Measurements from ENCODE around the gene TRERF1.
A peak's percentile ranks its signal among the peaks of the same experiment; 100 is the strongest.
"Not testable (repeated sequence)": the region's sequence is repeated elsewhere in the genome, so short reads cannot be mapped to it uniquely, and the experiment has no call there.

Gene TRERF1

GRCh38 chr6:42336431-42336830 lies 115.3 kb downstream of the TRERF1 start:
- no peak for DNase-seq (ENCODE audit: low spot score)

GRCh38 chr6:42335896-42336295 lies 115.8 kb downstream of the TRERF1 start:
- no peak for DNase-seq (ENCODE audit: low spot score)

- DNase-seq (ENCODE audit: low spot score) = no peak
Measured at GRCh38 chr6:42334870-42335269, 116.9 kb downstream of the TRERF1 start.

- DNase-seq (ENCODE audit: low spot score) = no peak
Measured at GRCh38 chr6:42333612-42334011, 118.1 kb downstream of the TRERF1 start.

- DNase-seq (ENCODE audit: low spot score) = no peak
Measured at GRCh38 chr6:42332916-42333315, 118.8 kb downstream of the TRERF1 start.

GRCh38 chr6:42331019-42331418 lies 120.7 kb downstream of the TRERF1 start:
- DNase-seq (ENCODE audit: low spot score) = no peak

- no peak for DNase-seq (ENCODE audit: low spot score)
Measured at GRCh38 chr6:42326248-42326647, 125.5 kb downstream of the TRERF1 start.

- not testable (repeated sequence) for DNase-seq (ENCODE audit: low spot score)
Measured at GRCh38 chr6:42324656-42325324, 126.9 kb downstream of the TRERF1 start.

GRCh38 chr6:42322676-42323075 lies 129.1 kb downstream of the TRERF1 start:
- no peak for DNase-seq (ENCODE audit: low spot score)

GRCh38 chr6:42321976-42322375 lies 129.8 kb downstream of the TRERF1 start:
- no peak for DNase-seq (ENCODE audit: low spot score)

GRCh38 chr6:42320762-42321161 lies 131.0 kb downstream of the TRERF1 start:
- no peak for DNase-seq (ENCODE audit: low spot score)

- no peak for DNase-seq (ENCODE audit: low spot score)
Measured at GRCh38 chr6:42318480-42318879, 133.2 kb downstream of the TRERF1 start.

GRCh38 chr6:42316981-42317380 lies 134.7 kb downstream of the TRERF1 start:
- DNase-seq (ENCODE audit: low spot score) = no peak

- DNase-seq (ENCODE audit: low spot score) = peak; percentile 53
Measured at GRCh38 chr6:42315991-42316970, 135.4 kb downstream of the TRERF1 start.

- DNase-seq (ENCODE audit: low spot score) = no peak
Measured at GRCh38 chr6:42315259-42315990, 136.3 kb downstream of the TRERF1 start.

- DNase-seq (ENCODE audit: low spot score) = no peak
Measured at GRCh38 chr6:42314571-42315258, 137.0 kb downstream of the TRERF1 start.

- DNase-seq (ENCODE audit: low spot score) = no peak
Measured at GRCh38 chr6:42313941-42314570, 137.7 kb downstream of the TRERF1 start.

- no peak for DNase-seq (ENCODE audit: low spot score)
Measured at GRCh38 chr6:42313038-42313437, 138.7 kb downstream of the TRERF1 start.

- DNase-seq (ENCODE audit: low spot score) = no peak
Measured at GRCh38 chr6:42307141-42307470, 144.6 kb downstream of the TRERF1 start.

- no peak for DNase-seq (ENCODE audit: low spot score)
Measured at GRCh38 chr6:42306439-42307140, 145.1 kb downstream of the TRERF1 start.
